Measurements from ENCODE around the gene CDYL2.

Gene CDYL2

GRCh38 chr16:80671281-80671849 lies 133.0 kb downstream of the CDYL2 start:
- H3K27ac ChIP-seq: no peak overlapping the region
- TF ChIP-seq, protein P1, sequence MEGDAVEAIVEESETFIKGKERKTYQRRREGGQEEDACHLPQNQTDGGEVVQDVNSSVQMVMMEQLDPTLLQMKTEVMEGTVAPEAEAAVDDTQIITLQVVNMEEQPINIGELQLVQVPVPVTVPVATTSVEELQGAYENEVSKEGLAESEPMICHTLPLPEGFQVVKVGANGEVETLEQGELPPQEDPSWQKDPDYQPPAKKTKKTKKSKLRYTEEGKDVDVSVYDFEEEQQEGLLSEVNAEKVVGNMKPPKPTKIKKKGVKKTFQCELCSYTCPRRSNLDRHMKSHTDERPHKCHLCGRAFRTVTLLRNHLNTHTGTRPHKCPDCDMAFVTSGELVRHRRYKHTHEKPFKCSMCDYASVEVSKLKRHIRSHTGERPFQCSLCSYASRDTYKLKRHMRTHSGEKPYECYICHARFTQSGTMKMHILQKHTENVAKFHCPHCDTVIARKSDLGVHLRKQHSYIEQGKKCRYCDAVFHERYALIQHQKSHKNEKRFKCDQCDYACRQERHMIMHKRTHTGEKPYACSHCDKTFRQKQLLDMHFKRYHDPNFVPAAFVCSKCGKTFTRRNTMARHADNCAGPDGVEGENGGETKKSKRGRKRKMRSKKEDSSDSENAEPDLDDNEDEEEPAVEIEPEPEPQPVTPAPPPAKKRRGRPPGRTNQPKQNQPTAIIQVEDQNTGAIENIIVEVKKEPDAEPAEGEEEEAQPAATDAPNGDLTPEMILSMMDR (conservative IDR thresholded peaks at IDR 0.05): no peak

DNA sequence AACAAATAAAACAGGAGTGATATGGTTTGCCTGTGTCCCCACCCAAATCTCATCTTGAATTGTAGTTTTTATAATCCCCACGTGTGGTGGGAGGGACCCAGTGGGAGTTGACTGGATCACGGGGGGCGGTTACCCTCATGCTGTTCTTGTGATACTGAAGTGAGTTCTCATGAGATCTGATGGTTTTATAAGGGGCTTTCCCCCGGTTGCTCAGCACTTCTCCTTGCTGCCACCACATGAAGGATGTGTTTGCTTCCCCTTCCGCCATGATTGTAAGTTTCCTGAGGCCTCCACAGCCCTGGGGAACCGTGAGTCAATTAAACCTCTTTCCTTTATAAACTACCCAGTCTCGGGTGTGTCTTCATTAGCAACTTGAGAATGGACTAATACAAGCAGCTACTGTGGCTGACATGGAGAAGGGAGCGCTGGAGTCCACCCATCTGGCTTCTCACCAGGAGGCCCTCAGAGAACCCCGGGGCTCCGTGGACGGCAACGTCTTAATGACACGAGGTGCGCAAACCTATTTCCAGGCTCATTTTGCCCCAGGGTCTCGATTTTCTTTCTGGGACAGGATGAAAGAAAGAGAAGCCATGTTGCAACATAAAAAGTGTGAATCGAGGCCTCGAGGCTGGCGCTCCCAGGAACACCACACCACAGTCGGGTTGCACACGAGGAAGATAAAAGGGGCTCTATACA lies 134.1 kb downstream of the CDYL2 start:
- H3K27ac ChIP-seq: no peak overlapping the region
- TF ChIP-seq, protein P1 (conservative IDR thresholded peaks at IDR 0.05): no peak

- H3K27ac ChIP-seq: no peak overlapping the region
- TF ChIP-seq, protein P1 (conservative IDR thresholded peaks at IDR 0.05): no peak
Measured at GRCh38 chr16:80669673-80670072, 134.7 kb downstream of the CDYL2 start.

DNA sequence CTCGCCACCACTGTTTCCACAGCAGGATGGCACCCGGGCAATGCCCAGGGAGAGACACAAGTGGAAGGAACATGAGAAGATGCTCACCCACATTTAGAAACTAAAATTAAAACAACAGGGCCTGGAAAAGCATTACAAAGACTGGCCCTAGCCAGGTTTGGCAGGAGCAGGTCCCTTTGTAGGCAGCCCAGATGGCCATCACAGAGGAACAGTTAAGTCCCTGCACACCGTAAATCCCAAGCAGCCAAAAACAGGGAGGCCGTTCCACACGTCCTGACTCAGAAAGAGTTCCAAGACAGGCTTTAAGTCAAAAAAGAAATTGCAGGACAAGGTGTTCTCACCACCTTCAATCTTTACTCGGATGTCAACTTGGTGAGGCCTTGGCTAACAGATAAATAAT lies 136.5 kb downstream of the CDYL2 start:
- TF ChIP-seq, protein P1 (conservative IDR thresholded peaks at IDR 0.05): no peak
- H3K27ac ChIP-seq: no peak overlapping the region

- TF ChIP-seq, protein P1 (conservative IDR thresholded peaks at IDR 0.05): no peak
- H3K27ac ChIP-seq: no peak overlapping the region
Measured at GRCh38 chr16:80667251-80667560, 137.2 kb downstream of the CDYL2 start.

DNA sequence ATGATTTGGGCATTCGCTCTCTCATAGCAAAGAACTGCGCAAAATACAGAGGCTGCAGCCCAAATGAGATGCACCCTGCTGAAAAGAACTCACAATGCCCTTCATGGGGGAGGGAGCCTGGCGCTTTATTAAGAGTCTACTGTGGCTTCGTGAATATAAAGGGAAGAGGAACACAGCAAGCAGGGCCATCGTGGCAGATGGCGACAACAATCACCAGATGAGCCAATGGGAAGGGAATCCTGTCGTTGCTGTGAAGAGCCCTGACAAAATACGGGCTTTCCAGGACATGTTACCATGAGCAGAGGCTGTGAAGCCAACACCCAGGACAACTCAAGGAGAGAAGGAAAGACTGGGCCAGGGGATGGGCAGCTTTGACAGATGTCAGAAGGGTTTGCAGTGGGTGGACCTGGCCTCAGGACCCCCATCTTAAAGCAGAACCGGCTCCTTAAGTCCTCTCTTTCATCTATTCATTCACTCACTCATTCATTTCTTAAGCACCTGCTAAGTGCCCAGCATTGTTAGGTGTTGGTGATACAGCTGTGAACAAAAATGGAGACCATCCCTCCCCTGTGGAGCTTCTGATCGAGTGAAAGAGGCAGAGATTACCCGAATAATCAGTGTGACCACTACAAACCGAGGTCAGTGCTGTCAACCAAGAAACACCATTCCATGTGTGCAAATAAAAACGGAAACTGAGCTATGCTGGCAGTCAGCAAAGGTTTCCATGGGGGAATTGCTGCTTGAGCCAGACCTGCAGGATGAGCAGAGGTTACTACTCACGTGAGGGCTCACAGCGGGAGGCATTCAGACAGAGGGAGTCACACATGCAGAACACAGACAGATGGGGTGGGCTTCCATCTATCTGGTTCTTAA lies 137.8 kb downstream of the CDYL2 start:
- TF ChIP-seq, protein P1 (conservative IDR thresholded peaks at IDR 0.05): no peak
- no peak overlapping the region for H3K27ac ChIP-seq

DNA sequence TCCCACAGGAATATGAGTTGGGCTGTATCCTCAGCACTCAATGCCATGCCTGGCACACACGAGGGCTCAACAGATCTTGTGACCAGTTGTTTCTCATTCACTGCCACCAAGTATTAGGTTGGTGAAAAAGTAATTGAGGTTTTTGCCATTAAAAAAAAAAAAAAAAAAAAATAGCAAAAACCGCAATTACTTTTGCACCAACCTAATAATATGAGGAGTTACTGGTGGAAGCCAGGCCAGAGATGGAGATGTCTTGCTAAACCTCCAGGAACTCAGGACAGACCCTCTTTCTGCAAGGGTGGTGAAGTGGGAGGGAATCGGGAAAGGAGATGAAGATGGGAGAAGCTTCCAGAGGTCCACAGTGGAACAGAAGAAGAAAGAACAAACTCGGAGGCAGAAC lies 139.0 kb downstream of the CDYL2 start:
- H3K27ac ChIP-seq: no peak overlapping the region
- TF ChIP-seq, protein P1 (conservative IDR thresholded peaks at IDR 0.05): no peak

Data from VCaP (cell line).